ENCODE measurements around the gene ZNF219.

The ZNF219 gene

DNA sequence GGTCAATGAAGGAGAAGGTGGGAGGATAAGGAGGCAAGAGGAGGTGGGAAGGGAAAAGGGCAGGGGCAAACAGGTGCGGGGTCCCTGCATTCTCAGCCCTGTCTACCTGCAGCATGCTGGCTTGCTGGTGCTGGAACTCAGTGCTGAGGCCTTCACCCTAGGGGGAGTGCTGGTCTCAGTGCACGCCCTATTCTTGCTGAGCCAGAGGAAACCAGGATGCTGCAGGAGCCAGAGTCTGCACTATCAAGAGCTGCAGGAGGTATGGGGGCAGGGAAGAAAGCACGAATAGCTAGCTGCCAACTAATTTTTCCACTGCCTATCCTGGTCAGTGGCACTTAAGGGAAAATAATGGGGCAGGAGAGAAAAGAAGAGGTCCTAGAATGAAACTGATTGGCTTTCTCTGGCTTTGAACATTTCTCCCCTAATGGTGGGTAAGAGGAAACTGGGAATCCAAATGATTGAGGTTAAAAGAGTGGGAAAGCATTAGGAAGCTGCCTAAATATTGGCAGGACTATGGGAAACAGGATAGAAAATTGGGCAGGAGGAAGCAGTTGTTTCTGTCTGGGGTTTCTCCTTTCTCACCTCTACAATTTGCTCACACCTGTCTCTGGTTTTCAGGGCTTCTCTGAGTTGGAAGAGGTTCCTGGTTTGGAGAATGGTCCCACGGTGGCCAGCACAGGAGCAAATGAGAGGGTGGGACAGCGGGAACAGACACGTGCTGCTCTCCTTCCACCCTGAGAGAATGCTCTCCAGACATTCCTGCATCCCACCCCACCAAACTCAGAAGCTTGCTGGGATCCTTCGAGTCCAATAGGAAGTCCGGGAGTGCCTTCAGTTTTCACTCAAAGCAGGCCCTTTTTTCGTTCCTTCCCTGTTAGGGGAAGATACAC, 4.3 kb upstream of the ZNF219 start:
- DNase-seq (ENCODE audit: low spot score): peak; percentile 54

DNA sequence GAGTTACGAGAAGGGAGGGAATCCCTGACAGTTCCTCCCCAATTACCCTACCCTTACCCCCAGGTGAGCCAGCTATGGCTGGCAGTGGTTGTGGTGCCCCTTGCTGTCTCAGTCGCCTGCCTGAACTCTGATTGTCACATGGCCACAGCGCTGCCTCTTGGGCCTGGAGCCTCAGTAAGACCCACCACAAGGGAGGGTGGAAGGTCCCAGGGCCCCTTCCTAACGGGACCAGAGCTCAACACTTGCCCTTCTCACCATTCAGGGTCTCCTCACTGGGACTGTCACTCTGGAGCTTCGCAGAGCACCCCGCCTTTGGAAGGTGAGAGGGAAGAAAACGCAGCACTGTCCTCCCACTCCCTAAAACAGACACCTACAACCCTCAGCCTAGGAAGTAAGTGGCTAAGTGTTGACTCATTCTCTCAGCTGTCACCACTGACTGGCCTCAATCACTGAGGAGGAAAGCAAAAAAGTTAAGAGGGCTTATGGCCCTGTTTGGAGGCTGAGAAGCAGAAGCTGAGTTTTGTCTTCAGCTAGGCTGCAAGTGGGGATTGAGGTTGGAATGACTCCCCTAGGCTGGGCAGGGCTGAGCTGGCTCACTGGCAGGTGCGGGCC, 3.5 kb upstream of the ZNF219 start:
- no peak for DNase-seq (ENCODE audit: low spot score)

DNA sequence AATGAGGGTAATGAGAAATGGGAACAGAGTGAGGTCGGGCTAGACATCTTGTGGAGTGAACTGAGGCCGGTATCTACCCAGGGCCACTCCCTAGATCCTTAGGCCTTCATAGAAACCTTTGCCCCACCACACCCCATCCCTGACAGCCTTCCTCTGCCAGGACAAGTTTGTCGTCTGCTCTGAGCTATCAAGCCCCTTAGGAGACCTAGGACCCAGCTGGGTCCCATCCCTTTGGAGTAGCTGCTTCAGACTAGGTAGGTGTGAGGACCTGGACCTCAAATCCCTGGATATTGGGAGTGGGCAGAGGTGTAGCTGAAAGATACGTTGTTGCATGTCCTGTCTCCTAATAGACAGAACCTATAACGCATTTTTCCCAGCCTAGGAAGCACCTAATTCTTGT, 2.5 kb upstream of the ZNF219 start, which contains the start of gene TMEM253:
TSS of gene TMEM253 (plus strand) at position 136 of the 400 bp plus-strand sequence. CDS start 278 bp downstream, outside the sequence.
- no peak for DNase-seq (ENCODE audit: low spot score)

DNA sequence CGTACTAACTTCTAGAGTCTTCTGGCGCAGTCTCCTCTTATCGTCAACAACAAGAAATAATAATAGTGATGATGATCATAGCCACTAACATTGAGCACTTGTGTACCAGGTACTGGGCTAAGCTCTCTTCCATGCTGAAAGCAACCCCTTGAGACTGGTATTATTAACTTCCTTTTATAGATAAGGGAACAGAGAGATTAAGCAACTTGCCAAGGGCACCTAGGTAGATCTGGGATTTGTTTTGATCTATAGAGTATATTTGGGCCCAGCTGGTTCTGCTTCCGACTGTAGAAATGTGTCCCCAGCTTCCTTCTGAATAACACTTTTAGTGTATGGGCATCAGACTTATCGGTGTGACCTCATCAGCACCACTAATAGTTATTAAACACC, 1.1 kb upstream of the ZNF219 start:
- DNase-seq (ENCODE audit: low spot score): no peak

DNA sequence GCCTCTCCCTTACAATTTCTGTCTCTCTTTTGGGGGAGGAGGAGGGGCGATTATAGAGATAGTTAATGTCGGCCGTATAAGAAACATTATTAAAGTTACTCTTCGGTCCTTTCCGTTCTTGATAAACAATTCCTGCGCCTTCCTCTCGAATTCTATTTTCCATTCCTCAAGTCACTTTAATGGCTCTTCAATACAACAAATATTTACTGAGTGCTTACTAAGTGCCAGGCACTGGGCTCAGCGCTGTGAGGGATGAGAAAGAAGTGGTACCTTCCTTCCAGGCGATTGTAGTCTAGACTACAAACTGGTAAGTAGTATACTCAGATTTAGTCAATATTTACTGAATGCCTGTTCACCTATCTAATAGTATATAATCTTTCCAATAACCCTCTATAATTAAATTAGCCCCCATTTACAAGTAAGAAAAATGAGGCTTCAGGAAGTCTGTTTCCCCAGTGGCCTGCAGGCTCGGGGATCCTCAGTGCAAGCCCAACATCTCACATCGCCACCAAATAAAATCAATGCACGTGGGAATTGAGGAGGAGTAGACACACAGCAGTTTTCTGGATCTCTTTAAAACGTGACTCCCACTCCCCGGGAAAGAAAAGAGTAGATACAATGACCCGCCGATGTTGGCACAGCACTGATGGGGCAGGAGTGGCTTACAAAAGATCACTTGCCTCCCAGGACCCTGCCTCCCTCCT, 589 bp upstream of the ZNF219 start:
- DNase-seq (ENCODE audit: low spot score): peak; percentile 27

DNA sequence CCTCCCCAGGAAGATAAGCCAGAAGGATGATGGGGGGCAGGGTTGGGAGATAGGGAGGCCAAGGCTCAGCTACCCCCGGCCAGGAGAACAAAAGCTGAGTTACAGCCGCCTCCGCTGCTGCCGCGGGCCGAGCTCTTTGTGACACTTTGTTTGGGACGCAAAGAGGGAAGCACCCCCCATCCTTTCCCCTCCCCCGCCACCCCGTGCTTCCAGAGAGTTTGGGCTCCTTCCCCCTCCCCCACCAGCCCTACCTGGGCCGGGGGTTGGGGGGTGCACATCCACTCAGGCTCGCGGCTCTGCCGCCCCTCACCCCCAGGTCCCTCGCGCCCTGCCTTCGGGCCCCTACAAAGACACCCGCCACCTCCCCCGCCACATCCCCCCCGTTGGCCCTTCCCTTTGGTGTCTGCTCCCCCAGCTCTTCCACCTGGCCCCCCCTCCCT, 799 bp downstream of the ZNF219 start:
- peak; percentile 59 for DNase-seq (ENCODE audit: low spot score)

DNA sequence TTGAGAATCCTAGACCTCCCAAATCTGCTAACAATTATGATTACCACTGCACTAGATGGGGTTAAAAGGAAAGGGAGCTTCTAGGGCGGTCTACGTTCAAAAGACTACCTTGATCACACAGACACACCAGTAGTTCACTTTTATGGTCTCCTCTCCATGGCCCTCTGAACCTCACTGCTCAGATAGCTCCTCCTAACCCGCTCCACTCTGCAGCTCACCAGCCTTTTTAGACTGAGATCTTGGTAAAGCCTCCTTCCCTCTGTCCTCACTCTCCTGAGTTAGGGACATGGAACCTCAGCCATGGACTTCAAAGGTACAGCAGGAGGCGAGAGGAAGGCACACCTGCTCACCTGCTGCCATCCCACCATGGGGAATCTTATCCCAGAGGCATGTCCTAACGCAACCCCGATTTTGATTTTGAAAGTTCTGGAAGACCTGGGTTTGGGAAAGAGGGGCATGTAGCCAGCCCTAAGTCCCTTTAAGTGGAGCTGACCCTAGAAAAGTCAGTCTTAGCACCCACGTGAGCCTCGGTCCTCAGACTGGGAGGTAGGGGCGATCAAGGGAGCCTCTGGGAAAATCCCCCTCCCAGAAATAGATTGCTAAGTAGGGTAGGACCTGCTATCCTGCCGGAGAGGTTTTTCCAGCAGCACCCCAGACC, 1.3 kb downstream of the ZNF219 start:
- DNase-seq (ENCODE audit: low spot score): peak; percentile 20

DNA sequence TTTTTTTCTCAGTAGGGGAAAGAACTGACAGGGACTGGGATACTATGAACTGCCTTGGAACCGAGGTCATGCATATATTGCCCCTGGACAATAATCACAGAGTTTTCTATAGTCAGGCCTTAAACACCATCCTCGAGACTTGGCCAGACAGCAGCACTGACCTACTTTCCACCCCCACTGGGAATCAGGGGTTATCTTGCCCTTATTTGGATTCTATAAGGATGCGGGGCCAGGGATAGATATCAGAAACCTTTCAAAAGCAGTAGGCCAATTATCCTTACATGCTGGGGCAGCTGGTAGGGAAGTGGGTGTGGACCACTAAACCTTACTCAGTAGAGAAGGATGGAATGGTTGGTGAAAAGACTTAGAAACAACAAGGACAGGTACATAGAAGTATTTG, 2.0 kb downstream of the ZNF219 start:
- peak; percentile 4 for DNase-seq (ENCODE audit: low spot score)

DNA sequence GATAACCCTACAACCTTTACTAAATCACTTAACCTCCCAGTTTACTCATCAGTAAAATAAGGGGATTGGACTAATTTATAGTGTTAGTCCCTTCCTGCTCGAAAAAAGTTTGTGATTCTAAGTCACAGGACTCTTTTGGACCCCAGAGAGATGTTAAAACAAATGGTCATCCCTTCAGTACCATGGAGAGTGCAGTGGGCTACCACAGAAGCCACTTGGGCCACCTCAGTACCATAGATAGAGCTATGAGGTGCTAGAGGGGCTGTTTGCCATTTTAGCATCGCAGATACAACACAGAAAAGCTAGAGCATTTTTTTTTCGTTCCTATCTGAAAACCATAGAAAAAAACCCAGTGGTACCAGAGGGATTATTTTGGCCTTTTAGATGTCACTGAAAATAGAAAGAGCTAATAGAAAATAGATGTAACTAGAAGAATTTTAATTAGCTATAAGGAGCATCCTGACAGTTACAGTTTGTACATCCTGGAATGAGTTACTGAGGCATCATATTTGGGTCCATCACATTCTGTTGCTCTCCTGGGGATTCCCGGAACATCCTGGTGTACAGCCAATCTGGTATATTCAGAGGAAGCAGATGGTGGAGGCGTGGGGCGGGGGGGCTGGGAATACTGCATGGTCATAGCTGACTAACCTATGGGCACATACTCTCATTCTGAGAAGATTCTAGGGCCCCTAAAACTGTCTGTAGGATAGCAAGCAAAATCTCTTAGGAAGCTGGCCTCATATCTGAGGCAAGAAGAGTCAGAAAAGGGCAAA, 2.8 kb downstream of the ZNF219 start:
- DNase-seq (ENCODE audit: low spot score): peak; percentile 28

DNA sequence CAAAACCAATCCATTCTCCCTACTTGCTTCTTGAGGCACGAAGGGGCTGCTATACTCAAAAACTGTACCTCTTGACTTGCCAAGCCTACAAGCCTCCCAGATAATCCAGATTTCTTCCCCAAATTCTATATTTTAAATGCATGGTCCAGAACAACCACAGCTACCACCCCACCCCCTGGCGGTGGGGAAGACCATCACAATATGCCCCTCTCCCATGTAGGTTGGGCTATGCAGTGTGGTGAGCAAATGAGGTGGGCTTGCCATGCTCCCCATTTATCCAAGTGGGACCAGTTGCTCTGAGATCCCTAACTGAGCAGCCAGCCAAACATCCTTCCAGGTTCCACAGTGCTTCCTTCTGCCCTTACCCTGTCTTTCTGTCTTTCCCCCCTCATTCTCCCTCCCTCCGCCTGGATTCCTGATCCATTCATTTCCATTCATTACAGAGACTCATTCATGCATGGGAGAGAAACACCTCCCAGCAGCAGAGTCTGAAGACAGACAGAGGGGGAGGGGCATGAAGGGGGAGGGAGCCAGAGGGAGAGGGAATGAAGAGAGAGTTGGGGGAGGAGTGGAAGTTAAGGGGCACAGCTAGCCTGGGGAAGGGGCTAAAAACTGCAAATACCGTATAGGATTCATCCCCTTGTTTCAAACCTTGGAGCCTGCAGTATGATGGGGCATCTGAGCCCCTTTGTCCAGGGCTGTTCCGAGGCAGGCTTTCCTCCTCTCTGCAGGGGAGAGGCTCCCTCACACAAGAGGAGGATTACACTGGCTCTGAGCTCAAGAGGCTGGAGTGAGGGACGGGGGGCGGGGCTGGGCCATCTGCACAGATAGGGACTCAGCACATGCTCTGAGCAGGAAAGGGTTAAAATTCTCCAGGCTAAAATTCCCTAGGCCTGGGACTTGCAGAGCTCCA, 4.4 kb downstream of the ZNF219 start:
- DNase-seq (ENCODE audit: low spot score): peak; percentile 14

DNA sequence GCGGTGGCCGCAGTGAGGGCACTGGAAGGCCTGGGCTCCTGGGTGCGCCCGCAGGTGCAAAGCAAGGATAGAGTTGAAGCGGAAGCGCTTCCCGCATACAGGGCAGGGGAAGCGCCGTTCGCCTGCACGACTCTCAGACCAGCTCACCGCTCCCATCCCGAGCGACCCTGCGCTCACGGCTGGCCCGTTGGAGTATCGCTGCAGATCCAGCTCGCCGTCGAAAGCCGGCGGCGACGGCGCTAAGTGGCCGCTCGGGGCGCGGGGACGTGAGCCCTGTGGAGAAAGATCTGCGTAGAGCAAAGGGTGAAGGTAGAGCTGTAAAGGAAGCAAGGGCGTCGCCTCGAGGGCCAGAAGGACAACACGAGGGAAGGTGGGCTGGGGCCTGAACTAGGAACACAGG, 5.4 kb downstream of the ZNF219 start:
- no peak for DNase-seq (ENCODE audit: low spot score)

DNA sequence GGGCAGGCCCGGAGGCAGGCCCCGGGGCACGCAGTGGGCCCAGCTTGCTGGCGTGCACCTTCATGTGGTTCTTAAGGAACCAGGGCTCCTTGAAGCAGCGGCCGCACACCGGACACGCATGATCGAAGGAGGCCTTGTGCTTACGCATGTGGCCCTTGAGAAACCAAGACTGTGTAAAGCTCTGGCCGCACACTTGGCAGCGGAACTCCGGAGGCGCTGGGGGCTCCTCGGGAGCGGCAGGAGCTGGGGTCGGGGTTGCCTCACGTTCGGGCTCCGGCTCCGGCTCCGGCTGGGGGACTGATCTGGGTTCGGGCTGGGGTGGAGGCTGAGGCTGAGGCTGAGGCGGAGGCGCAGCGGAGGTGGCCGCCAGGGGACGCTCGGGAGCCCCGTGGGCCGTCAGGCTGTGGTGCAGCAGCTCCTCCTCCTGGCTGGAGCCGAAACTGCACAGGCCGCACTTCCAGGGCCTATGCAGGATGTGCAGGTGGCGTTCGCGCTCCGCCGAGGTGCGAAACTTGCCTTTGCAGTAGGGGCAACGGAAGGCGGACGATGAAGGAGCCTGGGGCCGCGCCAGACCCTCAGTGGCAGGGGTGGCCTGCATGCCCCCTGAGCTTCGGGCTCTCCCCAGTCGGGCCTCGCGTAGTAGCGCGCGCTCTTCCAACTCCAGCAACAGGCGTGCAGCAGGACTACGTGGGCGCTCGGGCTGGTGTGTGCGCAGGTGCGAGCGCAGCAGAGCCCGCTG, 6.0 kb downstream of the ZNF219 start:
- DNase-seq (ENCODE audit: low spot score): peak; percentile 96

DNA sequence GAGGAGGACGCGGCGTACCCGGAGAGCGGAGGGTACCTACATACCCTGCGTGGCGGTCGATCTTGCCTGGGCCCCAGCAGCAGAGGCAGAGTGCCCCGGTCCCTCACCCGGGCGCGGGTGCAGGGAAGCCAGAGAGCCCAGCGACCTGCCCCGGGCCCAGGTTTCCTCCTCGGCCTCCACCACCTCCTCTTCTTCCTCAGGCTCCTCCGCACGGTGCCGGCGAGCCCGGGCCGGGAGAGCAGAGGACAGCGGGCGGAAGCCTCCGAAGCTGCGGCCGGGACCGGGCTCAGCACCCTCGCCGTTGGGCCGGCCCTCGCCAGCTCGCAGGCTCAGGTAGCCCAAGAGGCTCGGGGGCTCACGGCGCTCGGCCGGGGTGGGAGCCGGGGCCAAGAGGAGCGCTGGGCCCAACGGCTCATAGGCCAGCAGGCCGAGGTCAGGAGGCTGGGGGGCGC, 6.6 kb downstream of the ZNF219 start:
- DNase-seq (ENCODE audit: low spot score): peak; percentile 35

DNA sequence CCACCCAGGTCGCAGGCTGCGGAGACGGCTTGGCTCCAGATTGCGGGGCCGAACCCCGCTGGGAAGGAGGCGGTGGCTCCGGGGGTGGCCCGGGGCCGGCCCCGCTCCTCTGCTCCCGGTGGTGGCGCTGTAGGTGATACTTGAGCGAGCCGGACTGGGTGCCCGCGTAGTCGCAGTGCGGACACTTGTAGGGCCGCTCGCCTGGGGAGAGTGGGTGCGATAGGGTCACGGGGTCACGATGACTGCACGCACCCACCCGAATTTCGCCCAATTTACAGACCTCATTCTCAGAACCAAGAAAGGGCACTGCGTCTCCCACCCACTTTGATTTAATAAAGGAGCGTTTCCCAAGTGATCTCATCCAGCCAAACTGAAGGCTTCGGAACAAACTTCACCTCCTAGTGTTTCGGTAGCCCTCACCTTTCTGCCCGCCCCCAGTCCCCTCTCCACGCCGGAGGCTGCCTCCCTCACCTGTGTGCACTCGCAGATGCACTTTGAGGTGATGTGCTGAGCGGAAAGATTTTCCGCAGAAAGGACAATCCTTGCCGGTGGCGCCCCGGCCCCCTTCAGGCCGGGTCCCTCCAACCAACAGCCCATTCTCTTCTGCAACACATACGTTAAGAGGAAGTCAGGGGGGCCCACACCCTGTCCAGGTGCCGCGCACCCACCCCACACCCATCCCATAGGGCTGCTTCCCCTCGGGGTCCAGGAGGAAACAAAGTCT, 7.4 kb downstream of the ZNF219 start:
- DNase-seq (ENCODE audit: low spot score): peak; percentile 5

DNA sequence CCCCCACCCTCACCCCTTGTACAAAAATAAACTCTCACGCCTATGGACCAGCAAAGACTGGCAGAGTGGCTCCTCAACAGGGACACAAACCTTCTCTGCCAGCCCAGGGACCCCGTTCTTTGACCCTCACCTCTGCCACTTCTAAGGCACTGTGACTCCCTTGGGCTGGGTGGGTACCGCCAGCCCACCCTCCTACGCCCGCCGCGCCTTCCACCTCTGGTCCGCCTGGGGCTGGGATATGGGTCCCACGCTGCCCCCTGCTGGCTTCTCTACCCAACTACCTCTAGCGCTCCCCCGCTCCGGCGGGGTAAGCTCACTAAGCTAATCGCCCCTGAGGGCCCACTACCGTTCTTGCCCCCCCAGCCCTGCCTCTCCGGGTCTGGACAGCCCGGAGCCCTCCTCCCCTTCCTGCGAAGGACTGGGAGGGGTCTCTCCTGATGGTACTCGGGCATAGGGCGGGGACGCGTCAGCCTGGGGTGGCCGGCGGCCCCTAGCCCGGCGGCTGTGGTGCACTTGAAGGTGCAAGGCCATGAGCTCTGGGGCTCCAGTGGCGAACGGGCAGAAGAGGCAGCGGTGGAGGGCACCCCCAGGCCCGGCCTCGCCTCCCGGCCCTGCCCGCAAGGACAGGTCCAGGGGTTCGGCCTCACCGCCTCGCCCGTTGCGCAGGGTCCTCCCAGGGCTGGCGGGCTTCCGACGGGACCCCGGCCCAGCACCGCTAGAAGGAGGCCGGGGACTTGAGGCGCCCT, 8.1 kb downstream of the ZNF219 start:
- peak; percentile 92 for DNase-seq (ENCODE audit: low spot score)

DNA sequence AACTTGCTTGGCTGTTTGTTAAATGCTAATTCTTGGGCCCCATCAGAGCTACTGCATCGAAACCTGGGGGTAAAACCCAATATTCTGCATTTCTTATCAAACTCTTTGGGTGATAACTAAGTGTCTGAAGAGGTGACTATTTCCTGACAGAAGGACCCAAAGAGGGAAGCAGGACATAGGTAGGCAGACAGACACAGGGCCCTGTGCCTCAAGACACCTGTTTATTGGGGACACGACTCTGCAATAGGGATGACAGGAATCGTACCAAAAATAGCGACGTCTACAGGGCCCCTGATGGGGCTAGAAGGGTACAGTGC, 8.6 kb downstream of the ZNF219 start:
- DNase-seq (ENCODE audit: low spot score): no peak

DNA sequence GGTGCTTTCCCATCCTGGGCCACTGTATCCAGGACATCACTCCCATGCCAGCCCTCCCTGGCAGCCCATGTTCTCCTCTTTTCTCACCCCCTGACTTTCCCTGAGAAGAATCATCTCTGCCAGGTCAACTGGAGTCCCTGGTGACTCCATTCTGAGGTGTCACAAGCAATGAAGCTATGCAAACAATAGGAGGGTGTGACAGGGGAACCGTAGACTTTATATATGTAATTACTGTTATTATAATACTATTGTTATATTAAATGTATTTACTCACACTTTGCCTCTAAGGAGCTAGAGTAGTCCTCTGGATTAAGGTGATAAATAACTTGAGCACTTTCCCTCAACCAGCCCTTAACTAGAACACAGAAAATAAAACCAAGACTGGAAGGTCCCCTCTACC, 9.2 kb downstream of the ZNF219 start:
- DNase-seq (ENCODE audit: low spot score): no peak

DNA sequence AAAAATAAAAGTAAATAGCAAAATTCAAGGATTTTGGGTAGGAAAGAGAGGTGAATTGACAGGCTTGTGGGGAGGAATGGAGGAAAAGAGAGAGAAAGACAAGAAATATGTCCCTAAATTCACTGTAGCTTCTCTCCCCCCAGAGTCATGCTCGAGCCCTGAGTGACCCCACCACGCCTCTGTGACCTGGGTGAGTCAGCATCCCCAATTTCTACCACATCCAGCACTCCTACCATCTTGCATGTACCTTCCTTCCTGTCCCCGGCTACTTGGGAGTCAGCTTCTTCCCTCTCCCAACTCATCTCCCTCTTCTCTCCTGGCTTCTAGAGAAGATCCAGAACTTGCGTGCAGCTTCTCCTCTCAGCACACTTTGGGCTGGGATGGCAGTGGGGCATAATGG, 9.8 kb downstream of the ZNF219 start:
- DNase-seq (ENCODE audit: low spot score): no peak

All from HuH-7.5 (cell line).